ENCODE results near the gene NSD1. TPM values are rescaled to one million over a fixed set of nuclear protein-coding genes. Genes with fewer than 3 reads are reported as not detected.

Gene NSD1
- total RNA-seq, 1 donor from 2014 or later: 103 TPM

DNA sequence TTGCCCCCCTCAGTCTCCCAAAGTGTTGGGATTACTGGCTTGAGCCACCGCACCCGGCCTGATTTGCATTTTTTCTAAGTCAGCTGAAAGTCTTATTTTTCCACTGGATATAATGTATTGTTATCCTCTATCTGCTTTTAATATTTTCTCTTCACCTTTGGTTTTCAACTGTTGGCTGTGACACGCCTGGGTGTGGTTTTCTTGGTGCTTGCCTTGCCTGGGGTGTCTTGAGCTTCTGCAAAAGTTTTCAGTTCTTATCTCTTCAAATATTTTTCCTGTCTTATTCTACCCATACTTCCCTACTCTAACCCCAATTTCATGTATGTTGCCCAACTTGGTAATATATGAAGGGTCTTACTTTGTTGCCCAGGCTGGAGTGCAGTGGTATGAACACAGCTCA is 182.4 kb downstream of the NSD1 start:
- peaks cover 25% of the 10 kb centered on the region for H3K36me3 Mint-ChIP-seq (ENCODE audit: low read depth)
- peak overlapping the region; percentile 6 for H3K4me3 Mint-ChIP-seq (ENCODE audit: low read depth)
- peaks cover 6% of the 10 kb centered on the region for H3K9me3 Mint-ChIP-seq
- peaks cover 30% of the 10 kb centered on the region for H3K4me1 Mint-ChIP-seq (ENCODE audit: low read depth)
- peak overlapping the region; percentile 39 for H3K27ac Mint-ChIP-seq
- intact Hi-C loops (cut with micrococcal nuclease): no loop called here
- no peaks in the 10 kb centered on the region for H3K27me3 Mint-ChIP-seq (ENCODE audit: low read depth)
- DNase-seq (ENCODE audit: low spot score): no peak

- DNase-seq (ENCODE audit: low spot score): peak; percentile 61
- H3K27me3 Mint-ChIP-seq (ENCODE audit: low read depth): no peaks in the 10 kb centered on the region
- peaks cover 32% of the 10 kb centered on the region for H3K36me3 Mint-ChIP-seq (ENCODE audit: low read depth)
- H3K4me3 Mint-ChIP-seq (ENCODE audit: low read depth): no peak overlapping the region
- intact Hi-C loops (cut with micrococcal nuclease): no loop called here
- peaks cover 32% of the 10 kb centered on the region for H3K4me1 Mint-ChIP-seq (ENCODE audit: low read depth)
- no peak overlapping the region for H3K27ac Mint-ChIP-seq
- H3K9me3 Mint-ChIP-seq: peaks cover 6% of the 10 kb centered on the region
Measured at GRCh38 chr5:177317959-177318377, 184.4 kb downstream of the NSD1 start.

- H3K9me3 Mint-ChIP-seq: peaks cover 6% of the 10 kb centered on the region
- no peak for DNase-seq (ENCODE audit: low spot score)
- no peaks in the 10 kb centered on the region for H3K27me3 Mint-ChIP-seq (ENCODE audit: low read depth)
- intact Hi-C loops (cut with micrococcal nuclease): no loop called here
- peaks cover 38% of the 10 kb centered on the region for H3K36me3 Mint-ChIP-seq (ENCODE audit: low read depth)
- H3K4me1 Mint-ChIP-seq (ENCODE audit: low read depth): peaks cover 34% of the 10 kb centered on the region
- H3K4me3 Mint-ChIP-seq (ENCODE audit: low read depth): no peak overlapping the region
- no peak overlapping the region for H3K27ac Mint-ChIP-seq
Measured at GRCh38 chr5:177319913-177320588, 186.5 kb downstream of the NSD1 start.

GRCh38 chr5:177320879-177321278 is 187.3 kb downstream of the NSD1 start:
- Mint-ChIP-seq H3K4me1 (ENCODE audit: low read depth) (peaks cover 33% of the 10 kb centered on the region), H3K36me3 (ENCODE audit: low read depth) (peaks cover 37% of the 10 kb centered on the region), H3K27me3 (ENCODE audit: low read depth) (no peaks in the 10 kb centered on the region), H3K27ac (no peak overlapping the region), H3K9me3 (peaks cover 6% of the 10 kb centered on the region), H3K4me3 (ENCODE audit: low read depth) (no peak overlapping the region)
- intact Hi-C loops (cut with micrococcal nuclease): no loop called here
- DNase-seq (ENCODE audit: low spot score): no peak

GRCh38 chr5:177325868-177326381 is 192.4 kb downstream of the NSD1 start:
- no peak for DNase-seq (ENCODE audit: low spot score)
- Mint-ChIP-seq H3K27ac (no peak overlapping the region), H3K36me3 (ENCODE audit: low read depth) (peaks cover 28% of the 10 kb centered on the region), H3K4me3 (ENCODE audit: low read depth) (no peak overlapping the region), H3K9me3 (no peaks in the 10 kb centered on the region), H3K4me1 (ENCODE audit: low read depth) (peaks cover 23% of the 10 kb centered on the region), H3K27me3 (ENCODE audit: low read depth) (no peaks in the 10 kb centered on the region)
- intact Hi-C loops (cut with micrococcal nuclease): no loop called here

GRCh38 chr5:177327539-177328522 is 194.3 kb downstream of the NSD1 start:
- Mint-ChIP-seq H3K9me3 (no peaks in the 10 kb centered on the region), H3K27ac (peak overlapping the region; percentile 72), H3K4me3 (ENCODE audit: low read depth) (no peak overlapping the region), H3K27me3 (ENCODE audit: low read depth) (no peaks in the 10 kb centered on the region), H3K36me3 (ENCODE audit: low read depth) (peaks cover 32% of the 10 kb centered on the region), H3K4me1 (ENCODE audit: low read depth) (peaks cover 19% of the 10 kb centered on the region)
- intact Hi-C loops (cut with micrococcal nuclease): no loop called here
- no peak for DNase-seq (ENCODE audit: low spot score)

- no peak overlapping the region for H3K27ac Mint-ChIP-seq
- peaks cover 13% of the 10 kb centered on the region for H3K4me1 Mint-ChIP-seq (ENCODE audit: low read depth)
- no peaks in the 10 kb centered on the region for H3K9me3 Mint-ChIP-seq
- H3K36me3 Mint-ChIP-seq (ENCODE audit: low read depth): peaks cover 38% of the 10 kb centered on the region
- H3K4me3 Mint-ChIP-seq (ENCODE audit: low read depth): no peak overlapping the region
- intact Hi-C loops (cut with micrococcal nuclease): no loop called here
- DNase-seq (ENCODE audit: low spot score): no peak
- H3K27me3 Mint-ChIP-seq (ENCODE audit: low read depth): no peaks in the 10 kb centered on the region
Measured at GRCh38 chr5:177328545-177329231, 195.1 kb downstream of the NSD1 start.

GRCh38 chr5:177329883-177330282 is 196.3 kb downstream of the NSD1 start:
- Mint-ChIP-seq H3K4me1 (ENCODE audit: low read depth) (peaks cover 9% of the 10 kb centered on the region), H3K9me3 (no peaks in the 10 kb centered on the region), H3K4me3 (ENCODE audit: low read depth) (no peak overlapping the region), H3K36me3 (ENCODE audit: low read depth) (peaks cover 45% of the 10 kb centered on the region), H3K27me3 (ENCODE audit: low read depth) (no peaks in the 10 kb centered on the region), H3K27ac (no peak overlapping the region)
- no peak for DNase-seq (ENCODE audit: low spot score)
- intact Hi-C loops (cut with micrococcal nuclease): no loop called here

GRCh38 chr5:177330991-177331842 is 197.6 kb downstream of the NSD1 start:
- Mint-ChIP-seq H3K4me3 (ENCODE audit: low read depth) (no peak overlapping the region), H3K27me3 (ENCODE audit: low read depth) (no peaks in the 10 kb centered on the region), H3K36me3 (ENCODE audit: low read depth) (peaks cover 59% of the 10 kb centered on the region), H3K4me1 (ENCODE audit: low read depth) (peaks cover 5% of the 10 kb centered on the region), H3K9me3 (no peaks in the 10 kb centered on the region), H3K27ac (no peak overlapping the region)
- DNase-seq (ENCODE audit: low spot score): no peak
- intact Hi-C loops (cut with micrococcal nuclease): no loop called here

DNA sequence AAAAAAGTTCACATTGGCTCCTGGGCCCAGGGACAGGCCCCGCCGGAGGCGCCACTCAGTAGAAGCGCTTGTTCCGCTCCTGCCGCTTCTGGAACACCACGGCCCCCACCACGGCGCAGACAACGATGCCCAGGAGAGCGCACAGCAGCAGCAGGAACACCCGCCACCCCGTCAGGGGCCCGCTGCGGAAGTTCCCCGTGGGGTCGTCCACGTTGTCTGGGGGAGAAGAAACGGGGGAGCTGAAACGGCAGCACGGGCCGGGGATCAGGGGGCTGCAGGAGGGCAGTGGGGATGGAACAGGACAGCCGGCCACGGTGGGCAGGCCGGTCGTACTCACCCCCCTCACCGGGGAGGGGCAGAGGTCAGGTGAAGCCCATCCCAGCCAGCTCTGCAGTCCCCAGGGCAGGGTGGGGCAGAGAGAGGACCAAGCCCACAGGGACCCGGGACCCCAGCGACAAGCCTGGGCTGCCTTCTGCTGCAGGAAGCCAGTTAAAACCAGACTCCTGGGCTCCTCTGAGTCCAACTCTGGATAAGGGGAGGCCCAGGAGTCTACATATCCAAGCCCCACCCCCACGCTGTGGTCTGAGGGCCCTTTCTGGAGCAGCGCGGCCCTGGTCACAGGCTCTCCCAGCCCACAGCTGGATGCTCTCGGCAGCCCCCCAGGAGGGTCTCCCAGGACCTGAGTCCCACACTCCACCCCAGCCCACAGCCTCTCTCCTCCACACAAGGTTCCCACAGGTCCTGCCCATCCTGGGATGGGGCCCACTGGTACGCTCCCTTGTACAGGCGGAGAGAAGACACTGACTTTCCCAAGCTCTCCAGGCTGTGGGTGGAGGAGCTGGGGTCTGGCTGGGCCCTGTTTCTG is 198.7 kb downstream of the NSD1 start:
- no peak overlapping the region for H3K27ac Mint-ChIP-seq
- H3K36me3 Mint-ChIP-seq (ENCODE audit: low read depth): peaks cover 63% of the 10 kb centered on the region
- DNase-seq (ENCODE audit: low spot score): no peak
- no peaks in the 10 kb centered on the region for H3K27me3 Mint-ChIP-seq (ENCODE audit: low read depth)
- H3K4me3 Mint-ChIP-seq (ENCODE audit: low read depth): no peak overlapping the region
- H3K4me1 Mint-ChIP-seq (ENCODE audit: low read depth): peaks cover 5% of the 10 kb centered on the region
- H3K9me3 Mint-ChIP-seq: no peaks in the 10 kb centered on the region
- intact Hi-C loops (cut with micrococcal nuclease): no loop called here

DNA sequence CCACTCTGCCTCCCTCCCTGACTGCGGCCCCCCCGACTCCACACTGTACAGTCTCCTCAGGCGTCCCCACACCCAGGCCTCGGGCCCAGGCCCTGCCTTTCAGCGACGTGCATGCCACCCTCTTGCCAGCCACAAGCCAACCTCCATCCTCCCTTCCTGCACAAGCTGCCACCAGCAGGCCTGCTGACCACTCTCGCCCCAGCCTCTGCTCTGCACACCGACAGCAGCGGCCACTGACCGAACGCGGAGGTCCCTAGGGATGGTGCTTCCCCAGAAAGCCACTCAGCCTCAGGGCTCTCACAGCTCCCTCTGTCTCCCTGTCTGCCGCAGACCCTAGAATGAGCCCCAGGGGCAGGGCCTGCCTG is 199.3 kb downstream of the NSD1 start:
- no peak overlapping the region for H3K4me3 Mint-ChIP-seq (ENCODE audit: low read depth)
- no peak for DNase-seq (ENCODE audit: low spot score)
- intact Hi-C loops (cut with micrococcal nuclease): no loop called here
- H3K27me3 Mint-ChIP-seq (ENCODE audit: low read depth): no peaks in the 10 kb centered on the region
- H3K36me3 Mint-ChIP-seq (ENCODE audit: low read depth): peaks cover 64% of the 10 kb centered on the region
- peaks cover 2% of the 10 kb centered on the region for H3K4me1 Mint-ChIP-seq (ENCODE audit: low read depth)
- no peaks in the 10 kb centered on the region for H3K9me3 Mint-ChIP-seq
- H3K27ac Mint-ChIP-seq: no peak overlapping the region

Data from activated T-helper 2 cell treated with anti-CD3 and anti-CD28 coated beads, Interferon-gamma antibody, Interleukin-2, Interleukin-4, amounts not matched to agents 10 μg/mL and 5 μg/mL and 100 μg/mL, durations not matched to agents 14 hours and 24 hours and 36 hours (primary cell).